ENCODE data around the gene ANKRD9.
"Not testable (repeated sequence)": the region's sequence is repeated elsewhere in the genome, so short reads cannot be mapped to it uniquely, and the experiment has no call there.

- TF ChIP-seq POLR2A, CTCF (IDR thresholded peaks at IDR 0.05): not testable (repeated sequence)
Observed at GRCh38 chr14:102550927-102551401, 41.4 kb upstream of the ANKRD9 start.

Measured in ovary (tissue), 3 donors.